SIG-M5 treated with dmso at 0.1 percent for 504 hours (cell line): Measurements from ENCODE around the gene CD4.
A peak's percentile ranks its signal among the peaks of the same experiment; 100 is the strongest.

Source experiments
- DNase-seq: peaks from one replicate; lab custom pipeline; 2025; ENCODE audit not compliant: unreplicated experiment; lab: John Stamatoyannopoulos, UW

The CD4 gene

GRCh38 chr12:6765048-6765633 is 24.2 kb upstream of the CD4 start:
- no peak for DNase-seq

GRCh38 chr12:6765634-6766581 is 23.4 kb upstream of the CD4 start, which contains the start of gene PTMS:
Gene PTMS (plus strand): TSS chr12:6766363. CDS start chr12:6766706, 343 bp downstream.
- DNase-seq = peak; percentile 39

- peak; percentile 67 for DNase-seq
Observed at GRCh38 chr12:6766651-6767349, 22.5 kb upstream of the CD4 start.

DNA sequence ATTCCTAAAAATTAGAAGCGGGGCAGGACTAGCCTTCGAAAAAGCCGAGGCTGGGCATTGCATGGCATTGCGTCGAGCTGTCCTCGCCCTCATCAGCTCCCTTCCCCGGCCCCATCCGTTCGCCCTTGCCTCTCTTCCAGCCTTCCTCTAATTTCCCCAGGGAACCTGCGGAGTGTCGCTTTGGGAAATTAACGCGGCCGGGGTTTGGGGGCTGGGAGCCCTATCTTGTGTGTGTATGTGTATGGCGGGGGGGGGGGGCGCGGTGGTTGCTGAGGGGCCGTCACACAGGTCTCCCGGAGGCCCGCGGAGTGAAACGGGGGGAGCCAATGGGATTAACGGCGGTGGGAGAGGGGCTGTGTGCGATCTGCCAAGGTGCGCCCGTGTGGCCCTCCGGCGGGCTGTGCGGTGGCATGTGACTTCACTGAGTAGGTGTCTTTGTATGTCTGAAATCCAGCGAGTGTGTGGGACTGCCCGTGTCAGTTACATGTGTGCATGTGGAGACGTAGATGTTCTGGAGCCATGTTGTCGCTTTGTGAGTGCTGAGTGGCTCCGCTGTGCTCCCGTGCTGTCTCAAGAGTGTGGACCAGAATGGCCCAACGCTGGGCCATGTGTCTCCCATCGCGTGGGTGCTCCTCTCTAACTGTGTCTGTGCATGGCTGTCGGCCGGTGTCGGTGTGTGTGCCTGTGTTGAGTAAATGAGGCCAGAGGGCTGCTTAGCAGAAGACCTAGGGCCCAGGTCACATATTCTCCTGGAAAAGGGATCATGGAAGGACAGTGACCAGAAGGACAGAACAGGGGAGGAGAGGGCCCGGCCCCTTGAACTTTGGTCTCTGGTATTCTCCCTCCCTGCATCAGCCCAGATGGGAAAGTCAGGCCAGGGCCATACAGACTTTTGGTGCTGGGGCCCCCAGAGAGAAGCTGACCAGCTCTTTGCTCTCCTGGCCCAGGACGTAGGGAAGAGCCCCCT is 21.7 kb upstream of the CD4 start:
- DNase-seq = no peak

GRCh38 chr12:6768437-6768914 is 20.9 kb upstream of the CD4 start:
- no peak for DNase-seq

DNA sequence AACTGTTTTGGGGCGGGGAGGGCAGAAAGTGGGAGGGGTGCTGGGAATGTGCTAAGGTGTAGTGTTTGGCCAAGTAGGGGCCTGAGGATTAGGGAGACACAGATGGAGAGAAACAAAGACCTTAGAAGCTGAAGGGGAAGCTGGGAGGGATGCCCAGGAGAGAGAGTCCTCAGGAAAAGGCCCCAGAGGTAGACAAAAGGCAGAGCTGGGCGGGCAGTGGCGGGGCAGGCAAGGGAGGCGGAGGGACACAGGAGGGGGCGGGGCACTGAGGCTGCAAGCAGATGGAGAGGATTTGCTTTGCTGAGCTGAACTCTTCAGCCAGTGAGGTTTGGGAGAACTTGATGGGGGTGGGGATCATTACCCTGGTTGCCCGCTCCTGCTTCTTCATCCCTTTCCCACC is 20.3 kb upstream of the CD4 start:
- DNase-seq = no peak

GRCh38 chr12:6769666-6770065 is 19.7 kb upstream of the CD4 start:
- no peak for DNase-seq

DNA sequence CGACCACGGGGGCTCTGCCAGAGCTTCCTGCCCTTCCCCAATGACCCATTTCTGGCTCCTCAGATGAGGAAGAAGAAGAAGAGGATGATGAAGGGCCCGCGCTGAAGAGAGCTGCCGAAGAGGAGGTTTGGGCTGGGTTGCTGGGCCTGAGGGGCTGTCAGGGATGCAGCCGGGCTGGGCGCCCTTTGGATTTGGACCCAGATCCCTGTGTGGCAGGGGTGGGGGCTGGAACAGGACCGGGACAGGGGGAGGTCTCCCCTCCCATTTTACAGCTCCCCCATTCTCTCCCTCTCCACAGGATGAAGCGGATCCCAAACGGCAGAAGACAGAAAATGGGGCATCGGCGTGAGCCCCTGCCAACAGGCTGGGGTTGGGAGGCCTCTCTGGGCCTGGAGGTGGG is 19.2 kb upstream of the CD4 start:
- no peak for DNase-seq

GRCh38 chr12:6770600-6770999 is 18.7 kb upstream of the CD4 start:
- DNase-seq = no peak

DNA sequence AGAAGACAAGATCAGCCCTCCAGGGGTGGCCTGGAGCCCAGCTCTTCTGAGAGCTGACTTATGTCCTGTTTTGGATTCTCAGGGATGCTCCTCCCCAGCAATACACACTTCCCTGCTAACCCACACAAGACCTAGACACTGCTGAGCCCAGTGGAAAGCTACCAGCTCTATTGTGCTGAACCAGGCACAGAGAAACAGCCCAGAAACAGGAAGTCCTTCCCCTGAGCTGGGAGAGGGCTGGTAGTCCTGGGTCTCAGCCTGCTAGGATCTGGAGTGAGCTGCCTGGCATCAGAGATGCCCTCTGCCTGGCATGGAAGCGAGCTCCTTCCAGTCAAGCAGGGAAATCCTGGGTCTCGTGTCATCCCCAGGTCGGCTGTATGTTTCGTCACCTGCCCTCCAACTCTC is 18.2 kb upstream of the CD4 start:
- DNase-seq = no peak

GRCh38 chr12:6771509-6772330 is 17.6 kb upstream of the CD4 start:
- no peak for DNase-seq

- DNase-seq = no peak
Observed at GRCh38 chr12:6772331-6772695, 17.0 kb upstream of the CD4 start, which contains the start of gene LAG3. Gene LAG3 (plus strand): TSS chr12:6772520. CDS start chr12:6772853, 333 bp downstream.

DNA sequence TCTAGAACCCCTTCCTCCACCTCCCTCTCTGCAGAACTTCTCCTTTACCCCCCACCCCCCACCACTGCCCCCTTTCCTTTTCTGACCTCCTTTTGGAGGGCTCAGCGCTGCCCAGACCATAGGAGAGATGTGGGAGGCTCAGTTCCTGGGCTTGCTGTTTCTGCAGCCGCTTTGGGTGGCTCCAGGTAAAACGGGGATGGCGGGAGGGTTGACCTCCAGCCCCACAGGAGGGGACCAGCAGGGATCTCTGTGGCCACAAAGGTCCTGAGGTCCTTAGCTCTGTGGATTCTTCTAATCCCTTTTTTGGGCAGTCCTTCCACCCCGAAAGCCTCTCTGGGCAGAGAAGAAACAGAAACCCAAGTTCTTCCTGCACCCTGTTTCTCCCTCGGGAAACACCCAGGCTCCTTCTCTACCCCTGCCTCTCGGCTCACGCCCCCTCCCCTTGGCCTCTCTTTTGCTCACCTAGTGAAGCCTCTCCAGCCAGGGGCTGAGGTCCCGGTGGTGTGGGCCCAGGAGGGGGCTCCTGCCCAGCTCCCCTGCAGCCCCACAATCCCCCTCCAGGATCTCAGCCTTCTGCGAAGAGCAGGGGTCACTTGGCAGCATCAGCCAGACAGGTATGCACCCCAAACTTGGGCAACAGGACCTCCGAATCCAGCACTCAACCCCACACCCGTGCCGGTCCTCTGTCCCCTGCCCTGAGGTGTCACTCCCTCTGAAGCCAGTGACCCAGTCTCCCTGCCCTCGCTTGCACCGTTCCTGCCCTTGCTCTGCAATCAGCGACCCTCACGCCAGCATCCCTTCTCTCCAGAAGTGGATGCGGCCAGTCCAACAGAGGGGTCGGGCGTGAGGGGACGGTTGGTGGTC is 16.4 kb upstream of the CD4 start:
- DNase-seq = no peak

DNA sequence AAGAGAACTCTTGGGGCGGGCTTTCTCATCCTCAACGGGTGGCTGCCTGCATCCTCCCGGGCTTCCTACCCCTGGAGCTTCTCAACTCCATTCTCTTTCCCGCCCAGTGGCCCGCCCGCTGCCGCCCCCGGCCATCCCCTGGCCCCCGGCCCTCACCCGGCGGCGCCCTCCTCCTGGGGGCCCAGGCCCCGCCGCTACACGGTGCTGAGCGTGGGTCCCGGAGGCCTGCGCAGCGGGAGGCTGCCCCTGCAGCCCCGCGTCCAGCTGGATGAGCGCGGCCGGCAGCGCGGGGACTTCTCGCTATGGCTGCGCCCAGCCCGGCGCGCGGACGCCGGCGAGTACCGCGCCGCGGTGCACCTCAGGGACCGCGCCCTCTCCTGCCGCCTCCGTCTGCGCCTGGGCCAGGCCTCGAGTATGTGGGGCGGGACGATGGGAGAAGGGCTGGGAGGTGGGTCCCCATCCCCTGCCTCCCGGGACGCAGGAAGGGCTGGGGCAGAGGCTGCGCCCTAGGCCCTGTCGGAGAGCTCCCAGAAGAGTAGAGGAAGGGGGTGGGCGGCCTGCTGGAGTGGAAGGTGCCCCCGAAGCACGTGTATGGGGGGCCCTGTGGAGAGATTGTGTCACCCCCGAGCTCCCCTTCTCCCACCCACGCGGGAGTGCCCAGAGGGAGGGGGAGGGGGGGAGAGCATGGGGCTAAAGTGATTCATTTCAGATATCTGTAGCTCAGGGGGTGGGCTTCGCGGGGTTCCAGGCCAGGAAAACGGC is 15.6 kb upstream of the CD4 start:
- no peak for DNase-seq

GRCh38 chr12:6774499-6775062 is 14.7 kb upstream of the CD4 start:
- no peak for DNase-seq

DNA sequence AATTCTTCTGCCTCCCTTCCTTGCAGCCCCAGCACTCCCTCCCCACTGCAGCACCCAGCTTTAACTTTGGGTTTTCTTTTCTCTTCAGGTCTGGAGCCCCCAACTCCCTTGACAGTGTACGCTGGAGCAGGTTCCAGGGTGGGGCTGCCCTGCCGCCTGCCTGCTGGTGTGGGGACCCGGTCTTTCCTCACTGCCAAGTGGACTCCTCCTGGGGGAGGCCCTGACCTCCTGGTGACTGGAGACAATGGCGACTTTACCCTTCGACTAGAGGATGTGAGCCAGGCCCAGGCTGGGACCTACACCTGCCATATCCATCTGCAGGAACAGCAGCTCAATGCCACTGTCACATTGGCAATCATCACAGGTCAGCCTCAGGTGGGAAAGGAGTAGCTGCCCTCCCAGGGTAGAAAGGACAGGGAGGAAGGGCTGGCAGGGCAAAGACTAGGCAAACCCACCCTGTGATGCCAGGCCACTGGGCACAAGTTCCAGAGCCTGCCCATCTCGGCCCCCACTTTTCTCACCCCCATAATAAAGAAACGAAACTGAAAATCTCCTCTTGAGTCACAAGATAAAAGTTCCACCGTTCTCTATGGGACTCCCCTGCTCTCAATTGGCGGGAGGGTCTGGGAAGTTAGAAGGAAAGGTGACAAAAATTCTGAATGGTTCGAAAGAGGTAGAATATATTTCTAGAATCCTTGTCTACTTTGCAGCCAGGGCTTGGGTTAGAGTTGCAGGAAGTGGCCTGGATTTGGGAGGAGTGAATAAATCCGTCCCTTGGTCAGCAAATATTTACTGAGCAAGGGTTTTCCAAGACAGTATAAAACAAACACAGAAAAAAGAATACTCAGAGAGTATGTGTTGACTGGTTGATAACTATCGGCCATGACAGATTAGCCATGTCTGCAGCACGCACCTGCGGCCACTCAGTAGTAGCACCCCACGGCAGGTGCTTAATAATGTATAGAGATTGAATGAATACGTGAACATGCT is 13.8 kb upstream of the CD4 start:
- no peak for DNase-seq
